ENCODE measurements around the gene IPCEF1. TPM values are rescaled to one million over a fixed set of nuclear protein-coding genes. Genes with fewer than 3 reads are reported as not detected.

IPCEF1 gene
- total RNA-seq, 2 donors from 2014 or later: 0.51 to 0.93 TPM

DNA sequence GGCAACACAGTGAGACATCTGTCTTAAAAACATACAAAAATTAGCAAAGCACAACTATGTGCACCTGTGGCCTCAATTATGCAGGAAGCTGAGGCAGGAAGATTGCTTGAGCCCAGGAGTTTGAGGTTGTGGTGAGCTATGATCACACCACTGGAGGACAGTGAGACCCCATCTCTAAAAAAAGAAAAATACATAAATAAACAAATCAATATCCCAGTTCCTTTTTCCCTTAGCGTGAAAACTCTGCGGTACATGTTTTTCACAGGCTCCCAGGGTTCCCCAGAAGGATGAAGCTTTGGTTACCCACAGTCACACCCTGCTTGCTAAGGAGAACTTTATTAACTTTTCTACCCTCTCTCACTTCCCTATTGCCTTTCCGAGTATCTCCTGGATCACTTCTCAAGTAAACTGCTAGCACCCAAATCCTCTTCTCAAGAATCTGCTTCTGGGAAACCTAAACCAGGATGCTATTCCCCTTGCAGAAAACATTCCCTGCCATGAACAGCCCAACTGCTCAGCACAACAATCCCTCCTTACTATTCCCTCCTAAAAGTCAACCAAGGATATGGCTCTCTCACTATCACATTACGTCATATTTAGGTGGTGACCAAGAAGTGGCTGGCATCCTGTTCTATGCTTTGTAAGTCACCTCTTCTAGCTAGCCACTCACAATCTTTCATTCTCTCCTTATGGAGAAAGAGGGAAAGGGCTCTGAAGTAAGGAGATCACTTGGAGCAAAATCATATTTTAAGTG lies 122.4 kb downstream of the IPCEF1 start:
- Histone ChIP-seq H3K36me3 (no peaks in the 10 kb centered on the region), H3K27me3 (no peaks in the 10 kb centered on the region), H3K4me3 (no peak overlapping the region), H3K4me1 (no peaks in the 10 kb centered on the region), H3K27ac (no peak overlapping the region), H3K9me3 (no peaks in the 10 kb centered on the region)
- no peak for DNase-seq (ENCODE audit: low spot score)
- no peak for TF ChIP-seq CTCF (IDR thresholded peaks at IDR 0.05)

DNA sequence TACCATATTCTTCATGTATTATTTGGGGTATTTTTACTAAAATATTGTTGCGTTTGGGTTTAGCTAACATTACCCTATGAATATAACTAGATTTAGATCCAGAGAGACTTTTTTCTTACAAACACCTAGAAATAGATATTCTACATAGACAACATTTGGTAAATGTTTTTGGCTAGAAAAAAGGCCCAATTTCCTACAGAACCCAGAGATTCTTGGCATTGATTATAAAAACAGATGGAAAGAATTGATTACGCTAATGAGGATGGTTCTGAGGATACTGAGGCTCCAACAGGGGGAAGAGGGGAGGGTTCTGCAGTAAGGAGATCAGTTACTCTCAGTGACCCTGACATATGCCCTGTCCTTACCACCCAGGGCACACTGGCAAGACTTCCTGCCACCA lies 123.2 kb downstream of the IPCEF1 start:
- Histone ChIP-seq H3K27ac (no peak overlapping the region), H3K4me3 (no peak overlapping the region), H3K4me1 (no peaks in the 10 kb centered on the region), H3K27me3 (no peaks in the 10 kb centered on the region), H3K36me3 (no peaks in the 10 kb centered on the region), H3K9me3 (no peaks in the 10 kb centered on the region)
- TF ChIP-seq CTCF (IDR thresholded peaks at IDR 0.05): no peak
- no peak for DNase-seq (ENCODE audit: low spot score)

DNA sequence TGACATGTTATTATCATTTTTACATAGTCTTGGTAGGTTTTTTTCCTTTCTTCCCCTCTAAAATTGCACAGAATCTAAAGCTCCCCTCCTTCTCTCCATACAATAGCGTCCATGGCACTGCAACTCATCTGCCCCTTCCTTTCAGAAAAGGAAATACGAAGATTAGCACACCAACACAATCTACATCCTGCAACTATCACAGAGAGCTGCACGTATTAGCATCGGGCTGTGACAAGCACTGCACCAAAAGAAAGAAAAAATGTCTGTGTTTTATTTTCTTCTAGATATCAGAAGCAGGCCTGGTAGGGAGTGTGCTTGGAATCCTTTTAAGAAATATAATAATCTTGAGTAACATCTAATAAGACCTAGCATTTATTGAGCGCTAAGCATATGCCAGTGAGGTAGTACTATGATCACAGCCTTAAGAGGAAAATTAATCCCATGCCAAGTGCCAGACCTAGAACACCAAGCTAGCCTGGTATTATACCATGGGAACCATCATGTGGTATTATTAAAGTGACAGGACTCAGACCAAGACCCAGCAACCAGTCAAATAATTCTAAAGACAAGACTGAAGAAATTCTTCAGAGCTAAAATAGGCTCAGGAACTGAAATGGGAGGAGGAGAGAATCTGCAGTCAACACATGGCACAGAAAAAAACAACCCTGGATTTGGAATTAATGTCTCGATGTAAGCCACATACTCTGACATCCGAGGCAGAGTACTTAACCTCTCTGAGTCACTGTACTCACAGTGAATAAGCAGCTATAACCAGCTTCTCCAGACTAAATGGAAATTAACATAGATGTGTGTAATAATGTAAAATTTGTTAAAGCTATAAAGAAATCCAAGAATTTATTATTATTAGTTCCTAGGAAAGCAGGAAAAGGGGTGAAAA lies 124.3 kb downstream of the IPCEF1 start:
- Histone ChIP-seq H3K27me3 (no peaks in the 10 kb centered on the region), H3K27ac (no peak overlapping the region), H3K36me3 (no peaks in the 10 kb centered on the region), H3K4me1 (no peaks in the 10 kb centered on the region), H3K4me3 (no peak overlapping the region), H3K9me3 (no peaks in the 10 kb centered on the region)
- no peak for DNase-seq (ENCODE audit: low spot score)
- no peak for TF ChIP-seq CTCF (IDR thresholded peaks at IDR 0.05)

DNA sequence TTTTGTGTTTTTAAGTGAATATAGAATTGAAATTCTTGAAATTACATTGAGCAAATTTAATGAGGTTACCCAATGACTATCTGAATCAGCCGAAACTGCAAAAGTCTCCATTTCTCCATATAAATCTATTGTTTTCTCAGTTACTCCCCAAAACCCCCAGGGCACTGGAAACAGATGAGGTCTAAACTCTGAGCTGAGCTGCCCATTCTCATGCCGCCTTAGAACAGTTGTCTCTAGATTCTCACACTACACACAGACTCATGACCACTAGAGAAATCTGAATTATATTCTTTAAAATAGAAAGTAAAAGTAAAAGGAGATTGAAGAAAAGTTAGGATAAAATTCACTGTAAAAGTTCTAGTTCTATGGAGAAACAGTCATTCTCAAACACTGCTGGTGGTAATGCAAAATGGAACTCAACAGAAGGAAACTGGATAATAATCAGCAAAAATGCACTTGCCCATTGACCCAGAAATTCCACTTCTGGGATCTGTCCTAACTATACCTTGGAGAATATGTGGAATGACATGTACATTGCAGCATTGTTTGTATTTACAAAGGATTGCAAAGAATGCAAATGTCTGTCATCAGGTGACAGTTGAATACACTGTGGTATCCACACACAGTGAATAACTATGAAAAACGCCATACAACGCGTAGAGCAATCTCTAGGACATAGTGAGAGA lies 125.5 kb downstream of the IPCEF1 start:
- no peak for DNase-seq (ENCODE audit: low spot score)
- no peaks in the 10 kb centered on the region for H3K4me1 ChIP-seq
- H3K36me3 ChIP-seq: no peaks in the 10 kb centered on the region
- no peak overlapping the region for H3K4me3 ChIP-seq
- no peak overlapping the region for H3K27ac ChIP-seq
- TF ChIP-seq CTCF (IDR thresholded peaks at IDR 0.05): no peak
- no peaks in the 10 kb centered on the region for H3K27me3 ChIP-seq
- no peaks in the 10 kb centered on the region for H3K9me3 ChIP-seq

DNA sequence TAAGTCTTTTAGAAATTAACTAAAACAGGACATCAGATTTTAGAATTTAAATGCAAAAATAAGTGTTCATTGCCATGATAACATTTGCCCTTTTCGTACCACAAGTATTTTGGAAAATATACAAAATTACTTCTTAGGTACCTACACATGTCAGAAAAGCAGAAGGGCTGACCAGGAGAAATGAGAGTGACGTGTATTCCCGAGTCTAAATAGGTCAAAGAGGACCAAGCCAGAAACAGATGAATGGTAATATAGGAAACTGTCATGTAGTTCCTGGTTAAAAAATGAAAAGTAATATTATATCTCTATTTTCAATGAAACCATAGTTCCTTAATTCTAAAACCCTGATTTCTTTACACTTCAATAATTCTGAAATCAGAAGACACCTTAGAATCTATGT lies 126.2 kb downstream of the IPCEF1 start:
- DNase-seq (ENCODE audit: low spot score): no peak
- Histone ChIP-seq H3K4me3 (no peak overlapping the region), H3K36me3 (no peaks in the 10 kb centered on the region), H3K27me3 (no peaks in the 10 kb centered on the region), H3K27ac (no peak overlapping the region), H3K9me3 (no peaks in the 10 kb centered on the region), H3K4me1 (no peaks in the 10 kb centered on the region)
- TF ChIP-seq CTCF (IDR thresholded peaks at IDR 0.05): no peak

All from right atrium auricular region (tissue), 2 donors.